ENCODE results near the gene MALL. TPM values are rescaled to one million over a fixed set of nuclear protein-coding genes. Genes with fewer than 3 reads are reported as not detected.

MALL gene
- total and polyA plus RNA-seq, 2 of the 8 experiments (the other 6 are each of a cell fraction or from before 2014, with no cell fraction given), result 3.9 to 8.0 TPM

GRCh38 chr2:110131166-110131565, 15.5 kb upstream of the MALL start:
- Histone ChIP-seq H3K27me3 (replicated peaks in 1 of 4; ENCODE audit: control insufficient read depth in 3 of 4, extremely low read depth in 1 of 4, insufficient read depth in 3 of 4, low read length in 3 of 4) (no peaks in the 10 kb centered on the region), H2BK5ac (ENCODE audit: low read depth, low read length) (no peak overlapping the region), H3K4me2 (ENCODE audit: insufficient read depth in 1 of 2, low read depth in 2 of 2, low read length in 2 of 2) (no peak overlapping the region), H3K36me3 (ENCODE audit: control insufficient read depth in 2 of 4, insufficient read depth in 4 of 4, low read length in 3 of 4) (no peaks in the 10 kb centered on the region), H3K9ac (replicated peaks in 1 of 4; ENCODE audit: extremely low read depth in 1 of 4, low read depth in 3 of 4, low read length in 3 of 4) (no peak overlapping the region), H4K91ac (replicated peaks; ENCODE audit: insufficient read length, low read length) (no peak overlapping the region), H2AFZ (ENCODE audit: low read length) (no peak overlapping the region), H2BK12ac (ENCODE audit: low read depth, low read length) (no peak overlapping the region), H3K4ac (replicated peaks; ENCODE audit: insufficient read length, low read depth, low read length) (no peak overlapping the region), H4K8ac (ENCODE audit: extremely low read depth, insufficient read depth, low read length) (no peak overlapping the region), H3K79me2 (ENCODE audit: control insufficient read depth in 1 of 2, insufficient read depth in 2 of 2, low read length in 2 of 2) (no peaks in the 10 kb centered on the region), H3K27ac (ENCODE audit: low read depth, low read length) (no peak overlapping the region), H3K14ac (ENCODE audit: insufficient read length) (no peak overlapping the region), H2BK120ac (replicated peaks; ENCODE audit: low read depth, low read length) (no peak overlapping the region), H2BK20ac (ENCODE audit: low read length) (no peak overlapping the region), H3K23me2 (ENCODE audit: low read depth, low read length) (no peaks in the 10 kb centered on the region), H3K9me3 (ENCODE audit: insufficient read depth in 2 of 2, low read depth in 1 of 2, low read length in 1 of 2) (no peaks in the 10 kb centered on the region), H4K20me1 (replicated peaks in 1 of 2; ENCODE audit: control insufficient read depth in 1 of 2, insufficient read depth in 2 of 2, low read length in 2 of 2) (no peaks in the 10 kb centered on the region), H4K5ac (ENCODE audit: insufficient read length, low read depth, low read length) (no peak overlapping the region), H3K56ac (replicated peaks; ENCODE audit: insufficient read length, low read depth, low read length) (no peak overlapping the region), H3K79me1 (ENCODE audit: low read depth, low read length) (no peaks in the 10 kb centered on the region), H3K4me3 (ENCODE audit: extremely low read depth in 1 of 4, insufficient read depth in 2 of 4, low read depth in 3 of 4, low read length in 4 of 4) (no peak overlapping the region), H3K18ac (ENCODE audit: extremely low read depth, low read length) (no peak overlapping the region), H3K4me1 (replicated peaks in 1 of 4; ENCODE audit: control insufficient read depth in 3 of 4, insufficient read depth in 4 of 4, low read length in 3 of 4) (no peaks in the 10 kb centered on the region), H2BK15ac (ENCODE audit: low read length) (no peak overlapping the region), H2AK5ac (ENCODE audit: low read depth, low read length) (no peak overlapping the region), H3K23ac (ENCODE audit: insufficient read length) (no peak overlapping the region)
- 80% methylated on average over 2 of the region's 2 CpGs; no CpG with 5 or more reads in 1 of the 2 experiments for WGBS, 2 experiments (ENCODE audit: extremely low coverage in 1 of 2, insufficient coverage in 1 of 2, insufficient read length in 1 of 2, insufficient replicate concordance in 2 of 2, low coverage in 1 of 2, low lambda C conversion rate in 2 of 2, missing lambda C conversion rate in 1 of 2)
- FAIRE-seq, result no peak
- POLR2A ChIA-PET (ENCODE audit: partially characterized antibody), result no interaction called here
- CTCF ChIA-PET (ENCODE audit: partially characterized antibody), result interaction anchor here (0.8 kb wide), 1 partner anchor 15 kb away, joined by 3 read pairs; no protein-coding TSS in a partner anchor
- DNase-seq (ENCODE audit: low read depth in 1 of 2, low spot score in 2 of 2), result no peak
